Left renal pelvis (tissue), 4 donors: ENCODE results near the gene SLC5A12. TPM values are rescaled to one million over a fixed set of nuclear protein-coding genes. Genes with fewer than 3 reads are reported as not detected.
A peak's percentile ranks its signal among the peaks of the same experiment; 100 is the strongest.
"Not testable (repeated sequence)": the region's sequence is repeated elsewhere in the genome, so short reads cannot be mapped to it uniquely, and the experiment has no call there.

Source experiments
- DNase-seq, 4 donors: peaks; one replicate each; pipeline ENCODE4 v3.0.0-alpha.2; 2013; ENCODE audit warnings: low read depth in 4 of 4, low spot score in 3 of 4
- polyA plus RNA-seq, 4 donors: library from polyadenylated mRNA; unstranded; fragments of 120-200 nt; gene quantifications; one replicate each; pipeline ENCODE4 v1.2.1, GENCODE V29; 2013; ENCODE audit not compliant: insufficient read length in 4 of 4

Gene SLC5A12
- polyA plus RNA-seq, 4 donors, result 1.5 to 59.4 (median 42.2) TPM

- DNase-seq, result no peak
Observed at GRCh38 chr11:26665036-26665435, 56.8 kb downstream of the SLC5A12 start.

- DNase-seq, result no peak
Observed at GRCh38 chr11:26662916-26663315, 58.9 kb downstream of the SLC5A12 start.

GRCh38 chr11:26655287-26655686 lies 66.6 kb downstream of the SLC5A12 start:
- no peak for DNase-seq

GRCh38 chr11:26651916-26652315 lies 69.9 kb downstream of the SLC5A12 start:
- no peak for DNase-seq

- DNase-seq, result peak; percentile 19 to 47 (median 30)
Observed at GRCh38 chr11:26649884-26650283, 72.0 kb downstream of the SLC5A12 start.

GRCh38 chr11:26643314-26643713 lies 78.5 kb downstream of the SLC5A12 start:
- DNase-seq, result not testable (repeated sequence)

GRCh38 chr11:26632691-26633159 lies 89.1 kb downstream of the SLC5A12 start:
- no peak for DNase-seq

- no peak for DNase-seq
Observed at GRCh38 chr11:26626346-26626745, 95.5 kb downstream of the SLC5A12 start.

- DNase-seq, result no peak
Observed at GRCh38 chr11:26623076-26623659, 98.7 kb downstream of the SLC5A12 start.

GRCh38 chr11:26622181-26622580 lies 99.7 kb downstream of the SLC5A12 start:
- DNase-seq, result no peak

GRCh38 chr11:26621132-26621531 lies 100.7 kb downstream of the SLC5A12 start:
- no peak for DNase-seq

- no peak for DNase-seq
Observed at GRCh38 chr11:26620282-26621045, 101.4 kb downstream of the SLC5A12 start.

- DNase-seq, result no peak
Observed at GRCh38 chr11:26618441-26618840, 103.4 kb downstream of the SLC5A12 start.

Other genes with a start within 250 kb of the SLC5A12 start
- 1 to 10 TPM in 3 of 4 donors, under 1 TPM in 1; 0.07 to 4.5 (median 3.5) TPM for gene MUC15, start 149.8 kb downstream of the SLC5A12 start, polyA plus RNA-seq